Left lung (tissue), 10 donors: ENCODE results near the gene TCHH. TPM values are rescaled to one million over a fixed set of nuclear protein-coding genes. Genes with fewer than 3 reads are reported as not detected.

ENCODE experiments used
- ATAC-seq: fragments of 200-7000 bp; cut with Tn5 transposase; one replicate; pipeline ENCODE4 v1.9.1; 2020; ENCODE audit warnings: moderate library complexity
- DNase-seq, 4 donors: peaks; one replicate each; pipeline ENCODE4 v3.0.0-alpha.2; 2013 to 2020
- H3K27ac ChIP-seq, 2 donors: fragments of 200-600 bp; sonication (generic) in 1 of 2; one replicate each; pipeline versions ENCODE4 v1.5.0 to v1.8.0; 2020 to 2021
- H3K27me3 ChIP-seq, 2 donors: fragments of 200-600 bp; sonication (generic) in 1 of 2; one replicate each; pipeline versions ENCODE4 v1.5.0 to v1.8.0; 2020 to 2021
- H3K36me3 ChIP-seq, 2 donors: fragments of 200-600 bp; sonication (generic) in 1 of 2; one replicate each; pipeline versions ENCODE4 v1.5.0 to v1.8.0; 2020 to 2021
- H3K4me1 ChIP-seq, 2 donors: fragments of 200-600 bp; one replicate each; pipeline ENCODE4 v1.8.0; 2021
- H3K4me3 ChIP-seq, 2 donors: fragments of 200-600 bp; sonication (generic) in 1 of 2; one replicate each; pipeline versions ENCODE4 v1.5.0 to v1.8.0; 2020 to 2021; ENCODE audit warnings: mild to moderate bottlenecking in 1 of 2
- H3K9me3 ChIP-seq, 2 donors: fragments of 200-600 bp; sonication (generic) in 1 of 2; one replicate each; pipeline versions ENCODE4 v1.5.0 to v1.8.0; 2020 to 2021
- CTCF ChIP-seq, 2 donors: fragments of 200-600 bp; sonication (generic) in 1 of 2; IDR thresholded peaks; one replicate each; pipeline versions ENCODE4 v1.5.0 to v1.8.0; 2021; ENCODE audit warnings: antibody characterized with exemption in 2 of 2
- intact Hi-C, 2 donors: fragments of 100-400 bp; cut with DNase I; formaldehyde crosslinking; loops; one replicate each; pipeline versions ENCODE4 v1.11.2 to v1.14.2; 2022
- polyA plus RNA-seq, 6 donors: library from polyadenylated mRNA; unstranded; fragments of 120-200 nt; gene quantifications; one replicate each; pipeline ENCODE4 v1.2.1, GENCODE V29; 2013; ENCODE audit not compliant: insufficient read length in 6 of 6
- total RNA-seq, 2 donors: library from RNA; stranded (reverse); fragmentation: NEBNext Ultra II Directional; extraction: Animal tissue kit (Norgen Biotek cat#: 25700); gene quantifications; one replicate each; pipeline ENCODE4 v1.2.1, GENCODE V29; 2021
- donor health status: DM: no; HTN: yes; CAD: no.
- donor health status: DM: no; HTN: no; CAD: no.

The TCHH gene
- total and polyA plus RNA-seq, 8 donors = 0.03 to 0.16 (median 0.08) TPM

- TF ChIP-seq CTCF (IDR thresholded peaks at IDR 0.05) = no peak
- intact Hi-C loops = no loop called here
- Histone ChIP-seq H3K27me3 (peaks cover 10 to 21% of the 10 kb centered on the region in 2 donors), H3K4me1 (no peaks in the 10 kb centered on the region), H3K36me3 (no peaks in the 10 kb centered on the region), H3K4me3 (no peak overlapping the region), H3K9me3 (peaks cover 0 to 16% of the 10 kb centered on the region in 2 donors), H3K27ac (no peak overlapping the region)
- DNase-seq = no peak
- ATAC-seq = no peak
Observed at GRCh38 chr1:152143150-152143887, 28.1 kb upstream of the TCHH start.

- TF ChIP-seq CTCF (IDR thresholded peaks at IDR 0.05) = peak; percentile 67 to 88
- no peaks in the 10 kb centered on the region for H3K4me1 ChIP-seq
- peaks cover 0 to 3% of the 10 kb centered on the region in 2 donors for H3K9me3 ChIP-seq
- peaks cover 10 to 21% of the 10 kb centered on the region in 2 donors for H3K27me3 ChIP-seq
- H3K36me3 ChIP-seq = no peaks in the 10 kb centered on the region
- no peak overlapping the region for H3K27ac ChIP-seq
- intact Hi-C loops = no loop called here
- peak in 3 of 4 donors; percentile 40 to 72 (median 59) for DNase-seq
- H3K4me3 ChIP-seq = no peak overlapping the region
- ATAC-seq = peak; percentile 90
Observed at GRCh38 chr1:152141971-152142584, 26.8 kb upstream of the TCHH start.

GRCh38 chr1:152137215-152137614, 22.0 kb upstream of the TCHH start:
- H3K27ac ChIP-seq = no peak overlapping the region
- peaks cover 0 to 6% of the 10 kb centered on the region in 2 donors for H3K9me3 ChIP-seq
- ATAC-seq (no peak), DNase-seq (no peak)
- H3K36me3 ChIP-seq = no peaks in the 10 kb centered on the region
- no peaks in the 10 kb centered on the region for H3K4me1 ChIP-seq
- no peak overlapping the region for H3K4me3 ChIP-seq
- H3K27me3 ChIP-seq = peaks cover 10 to 31% of the 10 kb centered on the region in 2 donors
- intact Hi-C loops = no loop called here
- no peak for TF ChIP-seq CTCF (IDR thresholded peaks at IDR 0.05)

- Histone ChIP-seq H3K36me3 (no peaks in the 10 kb centered on the region), H3K9me3 (peaks cover 0 to 6% of the 10 kb centered on the region in 2 donors), H3K27ac (no peak overlapping the region), H3K4me1 (no peaks in the 10 kb centered on the region), H3K27me3 (peaks cover 12 to 65% of the 10 kb centered on the region in 2 donors), H3K4me3 (no peak overlapping the region)
- ATAC-seq (no peak), DNase-seq (no peak)
- TF ChIP-seq CTCF (IDR thresholded peaks at IDR 0.05) = no peak
- intact Hi-C loops = no loop called here
Observed at GRCh38 chr1:152130186-152130585, 14.9 kb upstream of the TCHH start.

- Histone ChIP-seq H3K27ac (no peak overlapping the region), H3K36me3 (no peaks in the 10 kb centered on the region), H3K4me3 (no peak overlapping the region), H3K4me1 (no peaks in the 10 kb centered on the region), H3K9me3 (peaks cover 0 to under 1% of the 10 kb centered on the region in 2 donors), H3K27me3 (peaks cover 12 to 74% of the 10 kb centered on the region in 2 donors)
- no peak for ATAC-seq
- no peak for TF ChIP-seq CTCF (IDR thresholded peaks at IDR 0.05)
- intact Hi-C loops = no loop called here
- no peak for DNase-seq
Observed at GRCh38 chr1:152127673-152128072, 12.4 kb upstream of the TCHH start.
